Measurements from ENCODE around the gene TCHP.

The TCHP gene

GRCh38 chr12:109873653-109874052, 26.4 kb upstream of the TCHP start:
- Mint-ChIP-seq H3K36me3 (ENCODE audit: low read depth) (peaks cover 19% of the 10 kb centered on the region), H3K27ac (no peak overlapping the region), H3K4me1 (ENCODE audit: low read depth) (peaks cover 43% of the 10 kb centered on the region), H3K4me3 (no peak overlapping the region), H3K9me3 (no peaks in the 10 kb centered on the region), H3K27me3 (no peaks in the 10 kb centered on the region)
- no peak for DNase-seq

GRCh38 chr12:109875572-109876131, 24.4 kb upstream of the TCHP start:
- no peak for DNase-seq
- H3K27me3 Mint-ChIP-seq, result no peaks in the 10 kb centered on the region
- H3K36me3 Mint-ChIP-seq (ENCODE audit: low read depth), result peaks cover 26% of the 10 kb centered on the region
- H3K4me1 Mint-ChIP-seq (ENCODE audit: low read depth), result peaks cover 52% of the 10 kb centered on the region
- H3K27ac Mint-ChIP-seq, result no peak overlapping the region
- H3K9me3 Mint-ChIP-seq, result no peaks in the 10 kb centered on the region
- H3K4me3 Mint-ChIP-seq, result no peak overlapping the region

- Mint-ChIP-seq H3K4me1 (ENCODE audit: low read depth) (peaks cover 54% of the 10 kb centered on the region), H3K36me3 (ENCODE audit: low read depth) (peaks cover 21% of the 10 kb centered on the region), H3K27ac (no peak overlapping the region), H3K27me3 (no peaks in the 10 kb centered on the region), H3K4me3 (no peak overlapping the region), H3K9me3 (no peaks in the 10 kb centered on the region)
- no peak for DNase-seq
Observed at GRCh38 chr12:109876406-109876805, 23.7 kb upstream of the TCHP start.

DNA sequence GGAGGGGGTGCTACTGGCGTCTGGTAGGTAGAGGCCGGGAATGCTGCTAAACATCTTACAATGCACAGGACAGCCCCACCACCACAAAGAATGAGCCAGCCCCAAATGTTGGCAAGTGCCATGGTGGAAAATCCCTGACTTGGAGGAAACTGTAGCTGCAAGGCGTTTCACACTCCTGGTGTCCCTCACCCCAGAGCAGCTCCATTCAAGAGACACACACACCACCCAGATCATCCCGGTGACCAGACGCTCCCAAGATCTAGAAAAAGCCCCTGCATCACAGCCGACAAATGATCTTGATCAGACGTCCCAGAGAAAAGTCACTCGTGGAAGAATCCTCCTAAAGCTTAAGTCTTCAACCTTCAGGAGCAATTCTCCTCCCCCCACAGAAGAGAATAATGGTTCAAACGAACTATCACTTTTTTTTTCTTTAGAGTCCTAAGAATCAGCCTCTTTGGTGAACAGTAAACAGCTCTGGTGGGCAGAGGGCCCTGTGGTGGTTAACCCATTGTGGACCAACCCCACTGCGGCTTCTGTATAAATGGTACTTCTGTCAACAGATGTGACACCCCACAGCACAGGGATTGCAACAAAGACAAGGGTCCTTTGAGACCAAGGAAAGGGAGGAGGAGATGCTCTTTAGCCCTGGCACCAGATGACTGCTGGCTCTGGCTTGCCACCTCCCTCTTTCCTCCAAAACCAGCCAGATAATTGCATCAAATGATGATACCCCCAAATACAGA, 22.4 kb upstream of the TCHP start:
- H3K9me3 Mint-ChIP-seq, result no peaks in the 10 kb centered on the region
- peaks cover 12% of the 10 kb centered on the region for H3K36me3 Mint-ChIP-seq (ENCODE audit: low read depth)
- H3K4me3 Mint-ChIP-seq, result peak overlapping the region; percentile 35

DNA sequence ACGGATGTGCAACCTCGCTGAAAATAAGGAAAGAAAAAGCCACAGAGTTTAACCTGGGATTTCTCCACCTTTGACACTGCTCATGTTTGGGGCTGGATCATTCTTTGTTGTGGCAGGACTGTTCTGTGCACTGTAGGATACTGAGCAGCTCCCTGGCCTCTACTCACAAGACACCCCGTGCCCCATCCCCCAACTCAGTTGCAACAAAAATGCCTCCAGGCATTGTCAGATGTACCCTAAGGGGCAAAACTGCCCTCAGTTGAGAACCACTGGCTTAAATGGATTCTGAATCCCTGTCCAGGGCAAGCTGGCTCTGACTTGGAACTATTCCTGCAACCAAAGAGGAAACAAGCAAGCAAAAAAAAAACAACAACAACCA, 21.8 kb upstream of the TCHP start:
- H3K36me3 Mint-ChIP-seq (ENCODE audit: low read depth), result peaks cover 7% of the 10 kb centered on the region
- peak overlapping the region; percentile 94 for H3K4me3 Mint-ChIP-seq
- H3K4me1 Mint-ChIP-seq (ENCODE audit: low read depth), result peaks cover 54% of the 10 kb centered on the region
- H3K27me3 Mint-ChIP-seq, result no peaks in the 10 kb centered on the region
- no peak overlapping the region for H3K27ac Mint-ChIP-seq
- DNase-seq, result no peak
- no peaks in the 10 kb centered on the region for H3K9me3 Mint-ChIP-seq

More for the DNA sequence above, 22.4 kb upstream of the TCHP start:
- DNase-seq, result no peak
- Mint-ChIP-seq H3K4me1 (ENCODE audit: low read depth) (peaks cover 54% of the 10 kb centered on the region), H3K27ac (no peak overlapping the region), H3K27me3 (no peaks in the 10 kb centered on the region)

- H3K27me3 Mint-ChIP-seq, result no peaks in the 10 kb centered on the region
- H3K4me1 Mint-ChIP-seq (ENCODE audit: low read depth), result peaks cover 54% of the 10 kb centered on the region
- peaks cover 7% of the 10 kb centered on the region for H3K36me3 Mint-ChIP-seq (ENCODE audit: low read depth)
- H3K9me3 Mint-ChIP-seq, result no peaks in the 10 kb centered on the region
- DNase-seq, result no peak
- H3K27ac Mint-ChIP-seq, result peak overlapping the region; percentile 20
- peak overlapping the region; percentile 94 for H3K4me3 Mint-ChIP-seq
Observed at GRCh38 chr12:109878749-109879148, 21.3 kb upstream of the TCHP start.

- DNase-seq, result no peak
- Mint-ChIP-seq H3K27me3 (no peaks in the 10 kb centered on the region), H3K27ac (peak overlapping the region; percentile 93), H3K4me3 (peak overlapping the region; percentile 94), H3K9me3 (no peaks in the 10 kb centered on the region), H3K36me3 (ENCODE audit: low read depth) (peaks cover 7% of the 10 kb centered on the region), H3K4me1 (ENCODE audit: low read depth) (peaks cover 53% of the 10 kb centered on the region)
Observed at GRCh38 chr12:109879351-109880042, 20.6 kb upstream of the TCHP start.

DNA sequence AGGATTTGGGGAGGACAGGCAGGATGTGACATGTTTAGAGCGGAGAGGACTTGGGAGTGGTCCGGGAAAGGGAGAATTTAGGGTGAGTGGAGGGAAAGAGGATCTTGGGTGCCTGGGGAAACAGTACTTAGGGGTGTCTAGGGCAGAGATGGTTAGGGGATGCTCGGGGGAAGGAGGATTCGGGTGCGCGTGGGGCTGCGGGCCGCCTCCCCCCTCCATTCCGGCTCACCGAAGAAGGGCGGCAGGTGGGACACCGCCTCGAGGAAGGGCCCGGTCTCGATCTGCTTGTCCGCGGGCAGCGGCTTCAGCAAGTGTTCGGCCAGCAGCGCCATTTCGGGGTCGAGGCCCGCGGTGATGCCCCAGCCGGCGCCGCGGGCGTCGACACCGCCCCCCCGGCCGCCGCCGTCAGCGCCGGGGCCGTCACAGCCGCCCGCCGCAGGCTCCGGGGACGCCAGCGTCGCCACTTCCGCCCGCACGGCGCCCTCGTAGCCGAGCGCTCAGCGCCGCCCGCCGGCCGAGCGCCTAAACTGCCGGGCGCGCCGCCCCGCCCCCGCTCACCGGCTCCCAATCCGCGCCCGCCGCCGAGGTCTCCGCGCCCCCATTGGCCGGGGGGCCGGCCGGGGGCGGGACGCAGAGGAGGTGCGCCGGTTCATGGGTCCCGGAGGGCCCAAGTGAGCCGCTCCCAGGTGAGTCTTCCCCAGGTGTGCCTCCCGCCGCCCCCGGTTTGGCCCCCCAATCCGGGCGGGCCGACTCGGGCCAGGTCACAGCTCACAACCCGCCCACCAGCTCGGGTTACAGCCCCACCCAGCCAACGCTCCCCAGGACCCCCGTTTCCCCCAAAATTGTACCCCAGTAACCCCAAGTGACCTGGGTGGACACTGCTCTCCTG, 19.8 kb upstream of the TCHP start, which contains the start of gene GLTP:
GLTP (minus strand) TSS at position 499 of the 889 bp plus-strand sequence; CDS start at position 332, 167 bp downstream.
- no peaks in the 10 kb centered on the region for H3K9me3 Mint-ChIP-seq
- DNase-seq, result peak; percentile 93
- peaks cover 7% of the 10 kb centered on the region for H3K36me3 Mint-ChIP-seq (ENCODE audit: low read depth)
- peak within 1 kb of the TSS; percentile 93 for H3K27ac Mint-ChIP-seq
- H3K27me3 Mint-ChIP-seq, result no peaks in the 10 kb centered on the region
- peaks cover 48% of the 10 kb centered on the region for H3K4me1 Mint-ChIP-seq (ENCODE audit: low read depth)
- peak within 1 kb of the TSS; percentile 94 for H3K4me3 Mint-ChIP-seq

DNA sequence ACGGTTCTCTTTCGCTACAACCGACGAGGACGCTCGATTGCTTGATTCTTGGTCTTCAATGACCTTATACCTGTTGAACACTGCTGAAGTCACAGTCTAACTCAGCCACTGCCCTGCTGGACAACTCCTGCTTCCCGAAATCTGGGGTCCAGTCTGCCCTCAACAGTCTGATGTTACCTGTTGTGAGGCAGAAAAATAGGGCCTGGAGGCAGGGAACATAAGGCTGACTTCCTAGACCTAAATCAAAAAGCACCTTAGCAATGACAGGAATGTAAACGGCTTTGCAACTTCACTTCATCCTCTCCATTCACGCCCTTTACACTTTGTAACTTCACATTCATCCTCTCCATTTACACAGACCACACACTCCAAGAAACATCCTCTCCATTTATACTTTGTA, 19.1 kb upstream of the TCHP start:
- DNase-seq, result no peak
- Mint-ChIP-seq H3K27ac (peak overlapping the region; percentile 81), H3K9me3 (no peaks in the 10 kb centered on the region), H3K4me3 (peak overlapping the region; percentile 84), H3K4me1 (ENCODE audit: low read depth) (peaks cover 41% of the 10 kb centered on the region), H3K27me3 (no peaks in the 10 kb centered on the region), H3K36me3 (ENCODE audit: low read depth) (peaks cover 7% of the 10 kb centered on the region)

GRCh38 chr12:109881752-109882151, 18.3 kb upstream of the TCHP start:
- no peak for DNase-seq
- no peak overlapping the region for H3K27ac Mint-ChIP-seq
- H3K36me3 Mint-ChIP-seq (ENCODE audit: low read depth), result peaks cover 7% of the 10 kb centered on the region
- H3K27me3 Mint-ChIP-seq, result no peaks in the 10 kb centered on the region
- no peaks in the 10 kb centered on the region for H3K9me3 Mint-ChIP-seq
- no peak overlapping the region for H3K4me3 Mint-ChIP-seq
- H3K4me1 Mint-ChIP-seq (ENCODE audit: low read depth), result peaks cover 39% of the 10 kb centered on the region

GRCh38 chr12:109883461-109883860, 16.6 kb upstream of the TCHP start:
- Mint-ChIP-seq H3K27ac (no peak overlapping the region), H3K4me1 (ENCODE audit: low read depth) (peaks cover 36% of the 10 kb centered on the region), H3K4me3 (no peak overlapping the region), H3K36me3 (ENCODE audit: low read depth) (peaks cover 7% of the 10 kb centered on the region), H3K9me3 (no peaks in the 10 kb centered on the region), H3K27me3 (no peaks in the 10 kb centered on the region)
- no peak for DNase-seq

- H3K4me3 Mint-ChIP-seq, result no peak overlapping the region
- DNase-seq, result no peak
- H3K27me3 Mint-ChIP-seq, result no peaks in the 10 kb centered on the region
- H3K27ac Mint-ChIP-seq, result no peak overlapping the region
- no peaks in the 10 kb centered on the region for H3K9me3 Mint-ChIP-seq
- peaks cover 37% of the 10 kb centered on the region for H3K4me1 Mint-ChIP-seq (ENCODE audit: low read depth)
- H3K36me3 Mint-ChIP-seq (ENCODE audit: low read depth), result no peaks in the 10 kb centered on the region
Observed at GRCh38 chr12:109885616-109886015, 14.5 kb upstream of the TCHP start.

DNA sequence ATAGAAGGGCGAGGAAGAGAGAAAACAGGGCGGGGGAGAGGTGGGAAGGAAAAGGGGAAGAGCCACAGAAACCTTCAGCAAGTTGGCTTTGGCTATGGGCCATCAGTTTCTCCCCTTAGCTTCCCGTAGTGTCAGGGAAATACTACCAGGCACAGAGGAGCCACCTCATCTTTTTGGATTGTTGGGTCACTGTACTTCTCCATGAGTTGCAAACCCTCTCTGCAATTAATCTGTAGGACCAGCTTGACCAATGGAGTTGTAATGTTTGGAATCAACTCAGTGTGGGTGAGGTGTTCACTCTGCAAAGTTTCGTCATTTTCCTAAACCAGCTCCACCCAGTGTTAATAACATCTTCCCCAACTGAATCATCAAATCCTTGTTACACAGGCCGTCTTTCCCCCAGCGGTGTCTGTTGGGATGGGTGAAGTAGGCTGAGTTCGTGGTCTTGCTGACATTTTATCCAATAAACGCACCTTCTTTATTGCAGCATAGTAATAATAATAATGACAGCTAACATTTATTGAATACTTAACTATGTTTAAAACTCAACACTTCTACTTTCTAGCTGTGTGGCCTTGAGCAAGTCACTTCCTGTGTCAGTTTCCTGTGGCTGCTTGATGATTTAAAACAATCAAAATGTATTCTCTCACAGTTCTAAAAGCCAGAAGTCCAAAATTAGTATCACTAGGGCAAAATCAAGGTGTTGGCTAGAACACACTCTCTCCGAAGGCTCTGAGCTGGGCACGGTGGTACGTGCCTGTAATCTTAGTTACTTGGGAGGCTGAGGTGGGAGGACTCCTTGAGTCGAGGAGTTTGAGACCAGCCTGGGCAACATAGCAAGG, 11.7 kb upstream of the TCHP start:
- Mint-ChIP-seq H3K36me3 (ENCODE audit: low read depth) (no peaks in the 10 kb centered on the region), H3K27me3 (no peaks in the 10 kb centered on the region), H3K4me1 (ENCODE audit: low read depth) (peaks cover 41% of the 10 kb centered on the region), H3K27ac (peak overlapping the region; percentile 92), H3K9me3 (no peaks in the 10 kb centered on the region), H3K4me3 (peak overlapping the region; percentile 56)
- peak; percentile 40 for DNase-seq

Data from activated T-cell treated with anti-CD3 and anti-CD28 coated beads, Interleukin-2, amount 50 U/mL, for 24 hours (primary cell).